Activated CD4-positive, alpha-beta T cell treated with anti-CD3 and anti-CD28 coated beads for 24 hours (primary cell): ENCODE measurements around the gene KCTD21.
"Not testable (repeated sequence)": the region's sequence is repeated elsewhere in the genome, so short reads cannot be mapped to it uniquely, and the experiment has no call there.

ENCODE experiments used
- DNase-seq, 2 donors: peaks; one replicate each; pipeline ENCODE4 v3.0.0-alpha.2; 2020; ENCODE audit warnings: low read depth in 2 of 2

The KCTD21 gene, protein sequence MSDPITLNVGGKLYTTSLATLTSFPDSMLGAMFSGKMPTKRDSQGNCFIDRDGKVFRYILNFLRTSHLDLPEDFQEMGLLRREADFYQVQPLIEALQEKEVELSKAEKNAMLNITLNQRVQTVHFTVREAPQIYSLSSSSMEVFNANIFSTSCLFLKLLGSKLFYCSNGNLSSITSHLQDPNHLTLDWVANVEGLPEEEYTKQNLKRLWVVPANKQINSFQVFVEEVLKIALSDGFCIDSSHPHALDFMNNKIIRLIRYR

DNA sequence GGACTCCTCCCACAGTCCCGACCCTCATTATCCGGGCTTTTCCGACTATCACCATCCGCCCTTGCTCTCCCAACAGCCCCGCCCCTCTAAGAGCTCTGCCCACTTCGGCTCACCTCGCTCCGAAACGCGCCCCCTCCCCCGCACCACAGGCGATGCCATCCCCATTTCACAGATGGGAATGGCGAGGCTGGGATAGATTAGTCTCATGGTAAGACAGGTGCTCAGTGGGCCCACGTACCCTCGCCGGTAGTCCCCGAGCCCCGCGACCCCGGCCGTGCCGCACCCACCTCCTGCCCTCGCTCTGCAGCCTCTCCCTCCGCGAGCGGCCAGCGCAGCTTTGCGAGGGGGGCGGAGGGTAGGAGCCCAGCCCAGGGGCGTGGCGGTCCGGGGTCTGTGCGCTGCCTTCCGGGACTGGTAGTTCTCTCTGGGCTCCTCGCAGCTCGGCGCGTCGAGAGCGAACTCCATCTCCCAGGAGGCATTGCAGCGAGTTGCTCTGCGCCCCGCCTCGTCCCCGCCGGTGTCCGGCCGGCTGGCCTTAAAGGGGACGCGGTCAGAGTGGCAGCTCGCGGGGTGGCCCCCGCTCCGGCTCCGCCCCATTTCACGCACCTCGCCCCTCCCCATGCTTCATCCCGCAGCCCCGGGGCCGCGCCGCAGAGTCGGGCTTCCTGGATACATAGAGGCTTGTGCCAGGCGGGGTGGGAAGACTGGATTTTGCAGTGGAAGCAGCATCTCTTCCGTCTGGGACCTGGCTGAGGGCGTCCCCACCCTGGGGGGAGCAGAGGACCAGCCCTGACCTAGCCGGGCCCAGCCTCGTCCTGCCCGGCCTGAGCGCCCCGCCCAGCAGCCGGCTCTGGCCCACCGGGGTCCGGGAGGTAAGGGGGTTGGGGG lies at the start of gene KCTD21, which contains the start of gene USP35:
Gene KCTD21 (minus strand): TSS at position 341 of the 888 bp plus-strand sequence. CDS start 14,072 bp downstream, outside the sequence.
Gene USP35 (plus strand): TSS at position 634 of the 888 bp plus-strand sequence. CDS start 7,327 bp downstream, outside the sequence.
- DNase-seq, result peak; percentile 84 to 86

DNA sequence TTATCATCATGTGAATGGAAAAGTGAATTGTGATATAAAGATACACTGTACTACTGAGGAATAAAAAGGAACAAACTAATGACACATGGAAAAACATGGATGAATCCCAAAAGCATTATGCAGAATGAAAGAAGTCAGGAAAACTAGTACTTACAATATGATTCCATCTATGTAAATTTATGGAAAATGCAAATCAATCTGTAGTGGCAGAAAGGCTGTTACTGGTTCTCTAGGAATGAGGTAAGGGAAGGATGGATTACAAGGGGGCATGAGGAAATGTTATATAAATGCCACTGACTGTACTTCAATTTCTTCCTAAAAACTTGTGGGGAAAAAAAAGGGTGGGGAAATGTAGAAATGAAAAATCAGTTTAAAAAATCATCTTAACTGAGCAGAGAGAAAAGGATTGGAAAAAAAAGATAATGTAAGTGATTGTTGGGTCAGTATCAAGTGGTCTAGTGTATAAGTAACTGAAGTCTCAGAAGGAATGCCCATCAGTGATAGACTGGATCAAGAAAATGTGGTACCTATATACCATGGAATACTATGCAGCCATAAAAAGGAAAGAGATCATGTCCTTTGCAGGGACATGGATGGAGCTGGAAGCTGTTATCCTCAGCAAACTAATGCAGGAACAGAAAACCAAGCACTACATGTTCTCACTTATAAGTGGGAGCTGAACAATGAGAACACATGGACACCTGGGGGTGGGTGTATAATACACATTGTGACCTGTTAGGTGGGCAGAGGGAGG lies 49.0 kb upstream of the KCTD21 start:
- DNase-seq, result no peak

DNA sequence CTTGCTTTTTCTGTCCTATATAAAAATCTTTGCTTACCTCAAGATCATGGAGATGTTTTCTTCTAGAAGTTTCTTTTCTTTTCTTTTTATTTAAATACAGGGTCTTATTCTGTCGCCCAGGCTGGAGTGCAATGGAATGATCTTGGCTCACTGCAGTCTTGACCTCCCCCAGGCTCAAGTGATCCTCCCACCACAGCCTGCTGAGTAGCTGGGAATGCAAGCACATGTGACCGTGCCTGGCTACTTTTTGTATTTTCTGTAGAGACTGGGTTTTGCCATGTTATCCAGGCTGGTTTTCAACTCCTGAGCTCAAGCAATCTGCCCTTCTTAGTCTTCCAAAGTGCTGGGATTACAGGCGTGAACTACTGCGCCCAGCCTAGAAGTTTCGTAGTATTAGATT lies 45.6 kb upstream of the KCTD21 start:
- DNase-seq, result no peak

- not testable (repeated sequence) for DNase-seq
Observed at GRCh38 chr11:78233046-78233445, 44.6 kb upstream of the KCTD21 start.

DNA sequence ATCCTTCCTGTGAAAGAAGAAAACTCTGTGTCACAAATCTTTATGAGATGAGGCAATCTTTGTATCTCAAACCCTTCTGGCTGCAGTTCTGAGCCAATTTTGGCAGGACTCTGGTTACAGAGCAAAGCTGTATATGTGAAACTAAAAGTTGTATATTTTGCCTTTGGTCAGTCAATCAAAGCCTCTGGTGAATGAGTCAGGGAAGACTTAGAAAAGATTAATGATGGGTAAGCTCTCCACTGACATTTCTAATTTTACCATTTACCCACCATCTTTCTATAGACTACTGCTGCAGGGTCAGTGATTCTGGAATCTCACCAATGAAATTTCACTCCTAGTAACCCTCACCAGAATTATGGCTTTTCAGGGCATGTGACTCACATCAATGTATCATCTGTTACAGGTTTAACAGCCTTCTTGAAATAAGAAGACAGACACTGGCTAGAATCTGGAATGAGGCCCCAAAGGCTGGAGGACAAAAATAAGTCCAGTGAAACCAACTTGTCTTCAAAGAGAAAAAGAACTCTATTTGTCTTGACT lies 43.6 kb upstream of the KCTD21 start:
- DNase-seq, result no peak

GRCh38 chr11:78230161-78230877 lies 41.9 kb upstream of the KCTD21 start:
- DNase-seq, result no peak

DNA sequence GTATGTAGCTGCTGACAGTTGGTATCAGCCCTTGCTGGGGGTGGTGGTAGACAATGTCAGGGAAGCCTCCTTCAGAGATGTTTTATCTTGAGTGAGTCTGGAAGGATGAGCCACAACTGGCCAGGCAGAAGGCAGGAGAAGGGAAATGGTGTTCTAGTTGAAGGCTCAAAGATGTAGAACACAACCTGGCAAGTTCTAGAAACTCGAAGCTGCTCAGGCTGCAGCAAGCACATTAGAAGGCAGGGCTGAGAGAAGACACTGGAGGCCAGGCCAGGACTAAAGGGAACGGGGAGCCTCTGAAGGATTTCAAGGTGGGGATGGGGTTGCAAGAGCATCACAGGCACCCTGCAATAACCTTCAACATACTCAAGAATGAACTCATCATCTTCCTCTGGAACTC lies 40.7 kb upstream of the KCTD21 start:
- DNase-seq, result no peak

GRCh38 chr11:78228467-78228866 lies 40.0 kb upstream of the KCTD21 start:
- no peak for DNase-seq

- DNase-seq, result no peak
Observed at GRCh38 chr11:78227921-78228320, 39.5 kb upstream of the KCTD21 start.

- no peak for DNase-seq
Observed at GRCh38 chr11:78226684-78227680, 38.6 kb upstream of the KCTD21 start.

- DNase-seq, result no peak
Observed at GRCh38 chr11:78224906-78225420, 36.5 kb upstream of the KCTD21 start.

- no peak for DNase-seq
Observed at GRCh38 chr11:78224506-78224905, 36.1 kb upstream of the KCTD21 start.

GRCh38 chr11:78223320-78223954 lies 35.0 kb upstream of the KCTD21 start:
- DNase-seq, result no peak

- not testable (repeated sequence) for DNase-seq
Observed at GRCh38 chr11:78222726-78223125, 34.3 kb upstream of the KCTD21 start.

DNA sequence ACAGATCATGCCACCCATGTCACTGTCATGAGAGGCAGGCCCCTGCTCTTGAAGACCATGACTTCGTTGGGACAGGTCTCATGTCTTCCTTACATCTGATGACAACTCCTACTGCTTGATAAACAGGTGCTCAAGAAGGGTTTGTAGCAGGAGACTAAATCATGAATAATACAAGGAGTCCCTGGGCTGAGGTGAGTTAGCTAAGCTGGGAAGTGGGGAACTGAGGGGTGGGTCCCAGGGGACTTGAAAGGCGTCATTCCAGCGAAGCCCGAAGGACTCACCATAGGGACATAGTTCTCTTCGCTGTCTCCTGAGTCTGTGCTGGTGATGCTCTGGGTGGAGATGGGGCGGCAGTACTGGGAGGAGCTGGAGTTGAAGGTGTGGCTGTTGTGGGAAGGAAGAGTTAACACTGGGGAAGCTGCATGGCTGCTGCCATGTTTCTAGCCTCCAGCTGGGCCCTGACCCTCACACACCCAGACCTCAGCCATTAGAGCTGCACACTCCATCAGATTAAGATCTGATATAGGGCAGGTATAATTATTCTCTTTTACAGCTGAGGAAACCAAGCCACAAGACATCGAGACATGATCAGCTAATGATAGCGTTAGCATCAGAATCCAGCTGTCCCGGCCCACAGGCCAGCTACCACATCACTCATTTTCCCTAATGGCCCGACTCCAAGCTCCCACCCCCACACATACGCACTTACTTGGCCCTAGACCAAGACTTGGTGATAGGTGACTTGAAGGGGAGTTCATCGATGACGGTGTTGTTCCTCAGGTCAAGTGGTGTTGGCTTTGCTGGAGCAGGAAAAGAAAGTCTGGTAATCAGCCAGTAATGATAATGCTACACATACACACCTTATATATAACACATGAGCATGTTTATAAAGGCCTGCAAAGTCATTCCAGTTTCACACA lies 33.2 kb upstream of the KCTD21 start:
- DNase-seq, result no peak

DNA sequence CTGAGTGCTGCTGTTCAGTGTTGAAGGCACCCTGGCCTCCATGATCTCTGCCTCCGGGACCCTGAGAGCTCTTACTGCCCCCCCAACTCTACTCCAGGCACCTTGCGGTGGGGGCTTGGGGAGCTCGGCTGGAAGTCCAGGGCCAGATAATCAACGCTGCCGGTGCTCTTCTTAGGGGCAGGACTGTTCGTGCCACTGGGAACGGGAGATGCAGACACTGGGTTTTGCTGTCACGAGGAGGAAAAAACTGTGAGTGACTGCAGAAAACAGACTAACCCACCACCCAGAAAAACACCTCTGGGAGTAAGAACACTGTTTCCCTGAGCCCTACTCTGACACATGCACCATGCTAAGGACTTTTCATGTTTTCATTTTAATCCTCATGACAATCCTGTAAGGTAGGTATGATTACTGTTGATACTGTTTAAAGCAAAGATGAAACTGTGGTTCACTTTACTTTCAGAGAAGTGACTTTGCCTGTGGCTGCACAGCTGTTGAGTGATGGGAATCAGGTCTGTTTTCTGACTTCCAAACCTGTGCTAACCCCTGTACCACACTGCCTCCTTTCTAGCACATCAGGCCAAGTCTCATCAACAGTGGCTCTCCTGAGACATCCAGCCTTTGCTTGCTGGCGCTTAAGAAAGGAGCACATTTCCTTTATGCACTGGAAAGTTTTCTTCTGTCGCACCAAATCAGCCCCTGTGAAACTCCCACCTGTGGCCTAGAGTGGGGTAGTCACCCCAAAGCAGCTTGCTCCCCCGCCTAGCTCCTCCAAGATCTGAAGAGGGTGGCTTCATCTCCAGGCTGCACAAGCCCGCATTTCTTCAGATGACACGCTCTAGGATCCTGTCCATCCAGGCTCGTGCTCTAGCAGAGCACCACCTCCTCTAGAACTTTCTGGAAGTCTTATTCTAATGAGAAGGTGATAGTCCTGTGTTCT lies 32.1 kb upstream of the KCTD21 start:
- no peak for DNase-seq
